B cell (primary cell): ENCODE measurements around the gene ADGRA1.

Experiments
- EZH2 ChIP-seq: IDR thresholded peaks from 2 replicates; pipeline ENCODE4 v1.6.1; 2012; ENCODE audit warnings: borderline replicate concordance, low read depth, mild to moderate bottlenecking, moderate library complexity, low read length; ENCODE audit not compliant: insufficient read depth, poor library complexity, severe bottlenecking
- TF ChIP-seq, protein P1 (sequence below): fragments of 200-600 bp; IDR thresholded peaks from one replicate; pipeline ENCODE4 v1.8.0; 2022; ENCODE audit warnings: antibody characterized with exemption, mild to moderate bottlenecking

DNA sequence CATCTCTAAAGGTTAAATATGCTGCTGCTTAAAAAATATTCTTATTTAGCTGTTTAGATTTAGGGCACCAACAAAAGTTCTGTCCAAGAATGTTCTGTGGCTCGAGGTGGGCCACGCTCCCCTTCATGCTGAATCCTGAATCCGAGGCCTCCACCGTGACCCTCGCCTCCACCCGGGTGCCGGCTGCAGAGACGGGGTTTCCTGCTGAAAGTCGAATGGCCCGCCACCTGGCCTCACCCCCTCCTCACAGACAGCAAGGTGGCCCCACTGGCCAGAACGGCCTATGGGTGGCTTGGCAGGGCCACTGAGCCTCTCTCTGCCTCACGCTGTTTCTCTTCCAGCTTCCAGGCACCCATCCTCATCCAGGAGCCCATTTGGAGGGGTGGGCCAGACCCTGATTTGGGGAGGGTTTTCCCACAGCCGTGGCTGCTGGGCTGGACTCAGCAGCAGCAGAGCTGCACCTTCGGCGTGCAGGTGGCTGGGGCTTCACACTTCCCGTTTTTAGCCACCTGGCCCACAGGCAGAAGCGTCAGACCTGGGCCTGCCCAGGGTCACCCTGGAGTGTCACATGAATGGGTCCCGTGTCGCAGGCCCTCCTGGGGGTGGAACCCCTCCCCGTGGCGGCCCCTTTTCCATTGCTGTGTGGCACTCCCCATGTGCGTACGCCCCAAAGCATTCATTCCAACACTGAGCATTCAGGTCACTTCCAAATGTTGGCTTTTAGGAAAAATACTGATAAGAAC, 26.3 kb upstream of the ADGRA1 start:
- TF ChIP-seq, protein P1, sequence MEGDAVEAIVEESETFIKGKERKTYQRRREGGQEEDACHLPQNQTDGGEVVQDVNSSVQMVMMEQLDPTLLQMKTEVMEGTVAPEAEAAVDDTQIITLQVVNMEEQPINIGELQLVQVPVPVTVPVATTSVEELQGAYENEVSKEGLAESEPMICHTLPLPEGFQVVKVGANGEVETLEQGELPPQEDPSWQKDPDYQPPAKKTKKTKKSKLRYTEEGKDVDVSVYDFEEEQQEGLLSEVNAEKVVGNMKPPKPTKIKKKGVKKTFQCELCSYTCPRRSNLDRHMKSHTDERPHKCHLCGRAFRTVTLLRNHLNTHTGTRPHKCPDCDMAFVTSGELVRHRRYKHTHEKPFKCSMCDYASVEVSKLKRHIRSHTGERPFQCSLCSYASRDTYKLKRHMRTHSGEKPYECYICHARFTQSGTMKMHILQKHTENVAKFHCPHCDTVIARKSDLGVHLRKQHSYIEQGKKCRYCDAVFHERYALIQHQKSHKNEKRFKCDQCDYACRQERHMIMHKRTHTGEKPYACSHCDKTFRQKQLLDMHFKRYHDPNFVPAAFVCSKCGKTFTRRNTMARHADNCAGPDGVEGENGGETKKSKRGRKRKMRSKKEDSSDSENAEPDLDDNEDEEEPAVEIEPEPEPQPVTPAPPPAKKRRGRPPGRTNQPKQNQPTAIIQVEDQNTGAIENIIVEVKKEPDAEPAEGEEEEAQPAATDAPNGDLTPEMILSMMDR, result no peak
- TF ChIP-seq EZH2, result no peak
